Peyer's patch (tissue), 4 donors: Measurements from ENCODE around the gene CST3. TPM values are rescaled to one million over a fixed set of nuclear protein-coding genes. Genes with fewer than 3 reads are reported as not detected.

Source experiments
- DNase-seq, 3 donors: peaks; one replicate each; pipeline ENCODE4 v3.0.0-alpha.2; 2017 to 2019
- H3K27ac ChIP-seq, 4 donors: fragments of 200-600 bp; sonication (generic); one replicate each; pipeline ENCODE4 v1.5.1; 2016 to 2019
- H3K27me3 ChIP-seq, 2 donors: fragments of 200-600 bp; sonication (generic); one replicate each; pipeline ENCODE4 v1.5.1; 2019
- H3K36me3 ChIP-seq, 3 donors: fragments of 200-600 bp; sonication (generic); one replicate each; pipeline ENCODE4 v1.5.1; 2016 to 2019
- H3K4me1 ChIP-seq, 4 donors: fragments of 200-600 bp; sonication (generic); one replicate each; pipeline ENCODE4 v1.5.1; 2016 to 2019
- H3K4me3 ChIP-seq, 4 donors: fragments of 200-600 bp; sonication (generic); 1 replicate in 3 of 4; 2 replicates in 1 of 4; pipeline ENCODE4 v1.5.1; 2016 to 2019; ENCODE audit warnings: mild to moderate bottlenecking in 1 of 4
- H3K9me3 ChIP-seq, 4 donors: fragments of 200-600 bp; sonication (generic); one replicate each; pipeline ENCODE4 v1.5.1; 2016 to 2019; ENCODE audit warnings: mild to moderate bottlenecking in 1 of 4
- POLR2A ChIP-seq, 2 donors: fragments of 450-650 bp; IDR thresholded peaks; one replicate each; pipeline ENCODE4 v1.5.1; 2017; ENCODE audit warnings: antibody characterized with exemption in 2 of 2, mild to moderate bottlenecking in 2 of 2, moderate library complexity in 2 of 2
- total RNA-seq, 4 donors: library from RNA; depleted of rRNA; stranded (reverse); fragments of >200 nt; gene quantifications; one replicate each; pipeline ENCODE4 v1.1.0, GENCODE V29; 2016
- TF ChIP-seq, protein P1 (sequence below), 6 experiments: fragments of 450-650 bp in 4 of 6; fragments of 200-600 bp in 2 of 6; sonication (generic) in 1 of 6; IDR thresholded peaks; one replicate each; pipeline ENCODE4 v1.5.1; 2017 to 2019; ENCODE audit warnings: antibody characterized with exemption in 6 of 6, mild to moderate bottlenecking in 3 of 6, moderate library complexity in 1 of 6

CST3 gene
- total RNA-seq, 4 donors from 2014 or later = 221 to 1,587 (median 1,027) TPM

DNA sequence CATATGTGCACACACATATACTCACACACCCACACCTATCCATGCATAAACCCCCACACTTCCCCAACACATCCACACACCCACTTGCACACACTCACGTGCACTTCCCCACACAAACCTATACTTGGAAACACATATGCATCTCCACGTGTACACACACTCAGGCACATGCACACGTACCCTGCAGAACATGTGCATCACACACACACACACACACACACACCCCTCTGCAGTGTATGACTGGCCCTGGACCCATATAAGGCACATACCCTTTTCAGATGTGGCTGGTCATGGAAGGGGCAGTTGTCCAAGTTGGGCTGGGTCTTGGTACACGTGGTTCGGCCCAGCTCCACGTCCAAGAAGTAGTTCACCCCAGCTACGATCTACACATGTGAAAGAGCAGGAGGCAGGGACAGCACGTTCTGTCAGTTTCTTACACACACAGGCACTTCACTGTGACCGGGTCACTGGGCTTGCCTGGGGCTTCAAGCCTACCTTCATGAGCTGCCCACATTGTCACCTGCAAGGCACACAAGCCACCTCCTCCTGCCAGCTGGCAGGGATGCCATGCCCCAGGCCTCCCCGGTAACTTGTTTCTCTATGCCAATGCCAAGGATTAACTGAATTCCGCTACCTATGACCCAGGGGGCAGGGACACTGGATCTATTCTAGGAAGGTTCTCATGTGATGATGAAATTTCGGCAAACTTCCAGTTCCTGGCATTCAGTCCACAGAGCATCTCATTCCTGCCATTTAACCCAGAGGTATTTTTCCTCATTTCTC is 2.6 kb downstream of the CST3 start:
- Histone ChIP-seq H3K27me3 (no peaks in the 10 kb centered on the region), H3K4me1 (peaks cover 0 to 37% (median 0%) of the 10 kb centered on the region in 4 donors), H3K4me3 (peak overlapping the region in 1 of 4 donors; percentile 26), H3K9me3 (no peaks in the 10 kb centered on the region), H3K27ac (peak overlapping the region in 2 of 4 donors; percentile 12 to 52), H3K36me3 (peaks cover 0 to 28% (median 0%) of the 10 kb centered on the region in 3 donors)
- TF ChIP-seq, protein P1, sequence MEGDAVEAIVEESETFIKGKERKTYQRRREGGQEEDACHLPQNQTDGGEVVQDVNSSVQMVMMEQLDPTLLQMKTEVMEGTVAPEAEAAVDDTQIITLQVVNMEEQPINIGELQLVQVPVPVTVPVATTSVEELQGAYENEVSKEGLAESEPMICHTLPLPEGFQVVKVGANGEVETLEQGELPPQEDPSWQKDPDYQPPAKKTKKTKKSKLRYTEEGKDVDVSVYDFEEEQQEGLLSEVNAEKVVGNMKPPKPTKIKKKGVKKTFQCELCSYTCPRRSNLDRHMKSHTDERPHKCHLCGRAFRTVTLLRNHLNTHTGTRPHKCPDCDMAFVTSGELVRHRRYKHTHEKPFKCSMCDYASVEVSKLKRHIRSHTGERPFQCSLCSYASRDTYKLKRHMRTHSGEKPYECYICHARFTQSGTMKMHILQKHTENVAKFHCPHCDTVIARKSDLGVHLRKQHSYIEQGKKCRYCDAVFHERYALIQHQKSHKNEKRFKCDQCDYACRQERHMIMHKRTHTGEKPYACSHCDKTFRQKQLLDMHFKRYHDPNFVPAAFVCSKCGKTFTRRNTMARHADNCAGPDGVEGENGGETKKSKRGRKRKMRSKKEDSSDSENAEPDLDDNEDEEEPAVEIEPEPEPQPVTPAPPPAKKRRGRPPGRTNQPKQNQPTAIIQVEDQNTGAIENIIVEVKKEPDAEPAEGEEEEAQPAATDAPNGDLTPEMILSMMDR (IDR thresholded peaks at IDR 0.05) = no peak
- TF ChIP-seq POLR2A (IDR thresholded peaks at IDR 0.05) = no peak
- no peak for DNase-seq

DNA sequence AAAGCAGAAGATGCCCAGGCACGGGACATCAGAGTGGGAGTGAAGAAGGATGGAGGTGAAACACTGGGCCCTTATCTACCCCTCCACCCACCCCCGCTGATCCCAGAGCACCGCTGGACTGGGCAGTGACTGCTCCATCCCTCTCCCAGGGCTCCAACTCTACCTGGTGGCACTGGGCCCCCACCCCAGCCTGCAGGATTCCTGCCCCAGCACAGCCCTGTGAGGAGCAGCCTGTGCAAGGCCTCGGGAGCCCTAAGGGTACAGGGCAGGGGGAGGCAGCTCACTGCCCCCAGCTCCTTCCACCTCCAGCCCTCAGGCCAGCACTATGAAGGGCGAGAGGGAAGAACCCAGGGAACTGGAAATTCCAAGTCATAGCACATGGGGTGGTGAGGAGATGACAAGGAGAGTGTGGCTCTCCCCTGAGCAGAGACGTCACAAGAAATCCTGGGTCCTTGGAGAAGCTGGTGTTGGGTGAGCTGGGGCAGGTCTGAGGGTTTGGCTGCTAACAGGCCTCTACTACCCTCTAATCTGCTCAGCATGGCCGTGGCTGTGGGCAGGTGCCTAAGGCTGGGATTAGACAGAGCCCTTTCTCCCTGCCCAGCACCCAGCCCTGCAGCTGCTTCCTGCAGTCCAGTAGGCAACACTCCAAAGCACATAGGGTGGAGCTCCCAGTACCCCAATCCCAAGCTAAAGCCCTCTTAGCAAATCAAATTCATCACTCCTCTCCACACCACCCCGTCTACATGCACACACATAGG is 3.5 kb downstream of the CST3 start:
- no peak for TF ChIP-seq POLR2A (IDR thresholded peaks at IDR 0.05)
- TF ChIP-seq, protein P1 (IDR thresholded peaks at IDR 0.05) = no peak
- Histone ChIP-seq H3K27me3 (no peaks in the 10 kb centered on the region), H3K27ac (peak overlapping the region in 1 of 4 donors; percentile 12), H3K4me3 (no peak overlapping the region), H3K4me1 (peaks cover 0 to 47% (median 0%) of the 10 kb centered on the region in 4 donors), H3K36me3 (peaks cover 0 to 28% (median 0%) of the 10 kb centered on the region in 3 donors), H3K9me3 (no peaks in the 10 kb centered on the region)
- no peak for DNase-seq

DNA sequence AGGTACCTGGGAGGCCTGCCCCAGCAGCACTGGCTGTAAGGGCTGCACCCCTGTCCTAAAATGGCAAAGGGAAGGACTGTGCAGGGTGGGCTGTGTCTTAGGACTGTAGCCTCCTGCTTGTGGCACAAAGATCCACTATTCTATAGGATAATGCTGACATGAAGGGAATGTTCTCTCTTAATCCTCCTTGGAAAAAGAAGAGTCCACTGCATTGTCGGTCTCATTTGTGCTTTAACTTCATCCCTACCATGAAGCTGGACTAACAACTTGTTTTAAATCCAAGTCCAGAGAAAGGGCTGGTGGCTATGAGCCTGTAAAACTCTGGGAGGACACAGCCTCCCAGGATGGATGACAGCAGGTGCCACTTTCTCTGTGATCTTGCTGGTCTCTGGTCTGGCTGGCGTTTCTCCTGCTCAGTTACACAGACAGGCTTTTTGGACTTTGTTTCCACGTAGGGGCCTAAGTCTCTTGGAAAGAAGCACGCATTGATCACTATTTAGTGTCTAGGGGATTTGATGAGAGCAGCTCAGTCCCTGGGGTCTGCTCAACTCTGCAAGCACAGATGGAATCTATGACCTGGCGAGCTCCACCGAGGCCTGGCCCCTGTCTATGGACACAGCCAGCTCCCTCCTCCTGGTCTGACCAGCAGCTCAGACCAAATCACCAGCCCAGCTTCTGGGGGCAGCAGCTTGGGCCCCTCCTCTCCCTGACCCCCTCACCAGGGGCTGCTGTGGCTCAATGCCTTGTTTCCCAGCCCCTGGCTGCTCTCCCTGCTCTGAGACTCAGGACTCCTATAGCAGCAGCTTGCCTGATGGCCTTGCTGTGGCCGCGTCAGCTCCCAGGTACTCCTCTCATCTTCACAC is 4.8 kb downstream of the CST3 start:
- H3K27ac ChIP-seq = no peak overlapping the region

DNA sequence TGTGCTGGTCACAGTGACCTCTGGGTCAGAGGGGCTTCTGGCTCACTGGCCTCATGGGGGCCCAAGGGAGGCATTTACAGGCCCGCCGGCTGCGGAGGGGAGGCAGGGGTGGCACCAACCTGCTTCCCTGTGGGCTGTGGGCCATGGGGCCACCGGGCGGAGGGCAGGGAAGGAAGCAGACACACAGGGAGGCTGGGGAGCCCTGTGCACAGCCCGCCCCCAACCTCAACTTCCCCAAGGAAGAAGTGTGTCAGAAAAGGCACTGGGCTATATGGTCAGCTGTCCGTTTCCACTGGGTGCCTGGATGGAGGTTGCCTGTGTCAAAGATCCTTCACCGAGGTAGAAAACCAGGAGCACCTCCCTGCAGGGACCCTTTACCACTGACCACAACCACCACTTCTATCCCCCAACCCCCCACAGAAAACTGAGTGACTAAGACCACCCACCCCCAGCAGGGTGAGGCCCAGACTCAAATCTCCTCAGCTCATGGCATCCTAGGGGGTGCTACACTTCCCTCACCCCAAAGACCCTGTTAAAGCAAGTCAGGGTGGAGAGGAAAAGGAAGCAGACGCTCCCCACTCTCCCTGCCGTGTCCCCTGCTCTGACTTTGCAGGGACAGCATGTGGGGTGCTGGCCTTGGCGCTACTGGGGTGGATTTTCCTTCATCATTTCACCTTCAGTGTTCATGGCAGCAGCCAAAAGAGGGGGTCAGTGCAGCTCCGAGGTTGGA is 5.6 kb downstream of the CST3 start:
- TF ChIP-seq, protein P1 (IDR thresholded peaks at IDR 0.05) = no peak
- no peak for TF ChIP-seq POLR2A (IDR thresholded peaks at IDR 0.05)
- no peak overlapping the region for H3K27ac ChIP-seq
- DNase-seq = no peak
- H3K9me3 ChIP-seq = no peaks in the 10 kb centered on the region
- peaks cover 0 to 47% (median 0%) of the 10 kb centered on the region in 4 donors for H3K4me1 ChIP-seq
- no peaks in the 10 kb centered on the region for H3K27me3 ChIP-seq
- H3K36me3 ChIP-seq = peaks cover 0 to 28% (median 0%) of the 10 kb centered on the region in 3 donors
- no peak overlapping the region for H3K4me3 ChIP-seq

More for the DNA sequence above, 4.8 kb downstream of the CST3 start:
- peaks cover 0 to 28% (median 0%) of the 10 kb centered on the region in 3 donors for H3K36me3 ChIP-seq
- DNase-seq = no peak
- TF ChIP-seq, protein P1 (IDR thresholded peaks at IDR 0.05) = no peak
- TF ChIP-seq POLR2A (IDR thresholded peaks at IDR 0.05) = no peak
- peaks cover 0 to 47% (median 0%) of the 10 kb centered on the region in 4 donors for H3K4me1 ChIP-seq
- H3K27me3 ChIP-seq = no peaks in the 10 kb centered on the region
- no peaks in the 10 kb centered on the region for H3K9me3 ChIP-seq
- H3K4me3 ChIP-seq = no peak overlapping the region
